HepG2 (cell line): Measurements from ENCODE around the gene ANKZF1. TPM values are rescaled to one million over a fixed set of nuclear protein-coding genes. Genes with fewer than 3 reads are reported as not detected.

Experiments
- AHR ChIP-seq: IDR thresholded peaks from 2 replicates; pipeline ENCODE4 v1.6.1; 2018; ENCODE audit warnings: missing genetic modification reagents, missing compliant biosample characterization
- BRCA1 ChIP-seq: sonication (generic); formaldehyde crosslinking; IDR thresholded peaks from 2 replicates; pipeline ENCODE4 v1.4.0; 2020; ENCODE audit warnings: missing genetic modification reagents
- FOXO1 ChIP-seq: sonication (generic); formaldehyde crosslinking; IDR thresholded peaks from 2 replicates; pipeline ENCODE4 v1.4.0; 2020; ENCODE audit warnings: missing genetic modification reagents
- GATAD2A ChIP-seq: IDR thresholded peaks from 2 replicates; pipeline ENCODE4 v1.6.1; 2016
- HCFC1 ChIP-seq: fragments of 150-350 bp; IDR thresholded peaks from 2 replicates; pipeline ENCODE4 v1.6.1; 2014; ENCODE audit warnings: low read depth, low read length
- HMG20A ChIP-seq: IDR thresholded peaks from 2 replicates; pipeline ENCODE4 v1.6.1; 2016; ENCODE audit warnings: borderline replicate concordance
- HNF4G ChIP-seq, 2 experiments: sonication (generic) in 1 of 2; formaldehyde crosslinking in 1 of 2; IDR thresholded peaks; 2 replicates each; pipeline versions ENCODE4 v1.4.0 to v1.6.1; 2011 to 2020; ENCODE audit warnings: borderline replicate concordance in 2 of 2, low read depth in 2 of 2, mild to moderate bottlenecking in 2 of 2, low read length in 1 of 2, missing genetic modification reagents in 1 of 2, moderate library complexity in 1 of 2
- HOXA5 ChIP-seq: sonication (generic); formaldehyde crosslinking; IDR thresholded peaks from 2 replicates; pipeline ENCODE4 v1.4.0; 2020; ENCODE audit warnings: missing genetic modification reagents
- KMT2A ChIP-seq: sonication (generic); formaldehyde crosslinking; IDR thresholded peaks from 2 replicates; pipeline ENCODE4 v1.4.0; 2020; ENCODE audit warnings: missing genetic modification reagents
- PRPF4 ChIP-seq: fragments of 200-400 bp; formaldehyde crosslinking; IDR thresholded peaks from 2 replicates; pipeline ENCODE4 v1.6.1; 2016; ENCODE audit warnings: low read length, low read depth; ENCODE audit not compliant: poor library complexity, severe bottlenecking
- ZSCAN22 ChIP-seq: sonication (generic); formaldehyde crosslinking; IDR thresholded peaks from 2 replicates; pipeline ENCODE4 v1.4.0; 2020; ENCODE audit warnings: mild to moderate bottlenecking, missing genetic modification reagents
- polyA plus RNA-seq, 8 experiments: library from polyadenylated mRNA; depleted of rRNA in 3 of 8; stranded (reverse) in 7 of 8; unstranded in 1 of 8; fragments of >200 nt; fragmentation: Illumina TruSeq in 4 of 8; extraction: Trizol in 4 of 8; gene quantifications; 2 replicates each; pipeline versions ENCODE4 v1.2.1 to v1.2.3, GENCODE V29; 2011 to 2016; ENCODE audit warnings: low read depth in 4 of 8, missing spikeins in 1 of 8, mixed read lengths in 1 of 8; ENCODE audit not compliant: insufficient read depth in 1 of 8
- total RNA-seq, 5 experiments: library from RNA; depleted of rRNA; stranded (reverse); fragments of >200 nt; fragmentation: Illumina TruSeq; extraction: Trizol; gene quantifications; 2 replicates each; pipeline ENCODE4 v1.2.3, GENCODE V29; 2016; ENCODE audit warnings: low read depth in 1 of 5
- TF ChIP-seq, protein P1 (sequence below): sonication (generic); formaldehyde crosslinking; IDR thresholded peaks from 2 replicates; pipeline ENCODE4 v1.4.0; 2020; ENCODE audit warnings: missing genetic modification reagents
- TF ChIP-seq, protein P2 (sequence below): sonication (generic); formaldehyde crosslinking; conservative IDR thresholded peaks from 2 replicates; pipeline ENCODE4 v1.8.0; 2022; ENCODE audit warnings: mild to moderate bottlenecking, moderate library complexity, missing genetic modification reagents
- TF ChIP-seq, protein P3 (sequence below): sonication (generic); formaldehyde crosslinking; IDR thresholded peaks from 2 replicates; pipeline ENCODE4 v1.5.0; 2020; ENCODE audit warnings: missing genetic modification reagents, mild to moderate bottlenecking, borderline replicate concordance
- TF ChIP-seq, protein P4 (sequence below): sonication (generic); formaldehyde crosslinking; IDR thresholded peaks from 2 replicates; pipeline ENCODE4 v1.8.1; 2023; ENCODE audit warnings: mild to moderate bottlenecking, missing genetic modification reagents
- TF ChIP-seq, protein P5 (sequence below): sonication (generic); formaldehyde crosslinking; IDR thresholded peaks from 2 replicates; pipeline ENCODE4 v1.4.0; 2020; ENCODE audit warnings: mild to moderate bottlenecking, missing genetic modification reagents

ANKZF1 gene
- total and polyA plus RNA-seq, 2 of the 13 experiments (the other 11 are each of a cell fraction or from before 2014, with no cell fraction given) = 25.3 to 128 TPM

DNA sequence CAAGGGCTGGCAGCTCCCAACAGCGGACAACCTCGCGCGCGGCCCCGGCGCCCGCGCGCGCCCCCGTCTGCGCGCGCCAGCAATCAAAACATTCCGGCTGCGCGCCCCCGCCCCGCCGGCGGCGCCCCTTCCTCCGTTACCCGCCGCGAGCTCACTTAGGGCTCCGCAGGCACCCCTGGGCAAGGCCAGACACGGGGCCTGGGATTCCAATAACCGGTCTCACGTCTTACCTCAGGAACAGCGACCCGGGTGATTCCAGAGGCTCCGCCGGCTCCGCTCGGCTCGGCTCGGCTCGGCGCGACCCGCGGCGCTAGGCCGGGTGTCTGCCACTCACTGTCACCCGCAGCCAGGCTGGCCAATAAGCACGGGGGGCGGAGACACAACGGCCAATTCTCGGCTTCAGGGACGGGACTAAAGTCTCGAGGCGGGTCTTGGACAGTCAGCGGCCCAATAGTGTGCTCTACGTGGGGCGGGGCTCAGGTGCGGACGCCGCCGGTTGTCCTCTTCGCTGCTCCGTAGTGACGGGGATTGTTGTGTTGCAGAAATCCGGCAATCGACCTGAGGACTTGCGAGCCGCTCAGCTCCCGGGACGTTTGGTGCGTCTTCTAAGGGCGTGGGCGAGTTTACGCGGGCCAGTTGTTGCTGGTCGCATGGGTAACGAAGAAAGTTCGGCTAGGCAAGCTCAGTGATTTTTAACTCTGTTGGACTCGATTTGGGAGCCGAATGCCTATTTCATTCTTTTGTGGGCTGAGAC is at the start of gene ANKZF1, which contains the start of gene ATG9A (continued):
- TF ChIP-seq, protein P1, sequence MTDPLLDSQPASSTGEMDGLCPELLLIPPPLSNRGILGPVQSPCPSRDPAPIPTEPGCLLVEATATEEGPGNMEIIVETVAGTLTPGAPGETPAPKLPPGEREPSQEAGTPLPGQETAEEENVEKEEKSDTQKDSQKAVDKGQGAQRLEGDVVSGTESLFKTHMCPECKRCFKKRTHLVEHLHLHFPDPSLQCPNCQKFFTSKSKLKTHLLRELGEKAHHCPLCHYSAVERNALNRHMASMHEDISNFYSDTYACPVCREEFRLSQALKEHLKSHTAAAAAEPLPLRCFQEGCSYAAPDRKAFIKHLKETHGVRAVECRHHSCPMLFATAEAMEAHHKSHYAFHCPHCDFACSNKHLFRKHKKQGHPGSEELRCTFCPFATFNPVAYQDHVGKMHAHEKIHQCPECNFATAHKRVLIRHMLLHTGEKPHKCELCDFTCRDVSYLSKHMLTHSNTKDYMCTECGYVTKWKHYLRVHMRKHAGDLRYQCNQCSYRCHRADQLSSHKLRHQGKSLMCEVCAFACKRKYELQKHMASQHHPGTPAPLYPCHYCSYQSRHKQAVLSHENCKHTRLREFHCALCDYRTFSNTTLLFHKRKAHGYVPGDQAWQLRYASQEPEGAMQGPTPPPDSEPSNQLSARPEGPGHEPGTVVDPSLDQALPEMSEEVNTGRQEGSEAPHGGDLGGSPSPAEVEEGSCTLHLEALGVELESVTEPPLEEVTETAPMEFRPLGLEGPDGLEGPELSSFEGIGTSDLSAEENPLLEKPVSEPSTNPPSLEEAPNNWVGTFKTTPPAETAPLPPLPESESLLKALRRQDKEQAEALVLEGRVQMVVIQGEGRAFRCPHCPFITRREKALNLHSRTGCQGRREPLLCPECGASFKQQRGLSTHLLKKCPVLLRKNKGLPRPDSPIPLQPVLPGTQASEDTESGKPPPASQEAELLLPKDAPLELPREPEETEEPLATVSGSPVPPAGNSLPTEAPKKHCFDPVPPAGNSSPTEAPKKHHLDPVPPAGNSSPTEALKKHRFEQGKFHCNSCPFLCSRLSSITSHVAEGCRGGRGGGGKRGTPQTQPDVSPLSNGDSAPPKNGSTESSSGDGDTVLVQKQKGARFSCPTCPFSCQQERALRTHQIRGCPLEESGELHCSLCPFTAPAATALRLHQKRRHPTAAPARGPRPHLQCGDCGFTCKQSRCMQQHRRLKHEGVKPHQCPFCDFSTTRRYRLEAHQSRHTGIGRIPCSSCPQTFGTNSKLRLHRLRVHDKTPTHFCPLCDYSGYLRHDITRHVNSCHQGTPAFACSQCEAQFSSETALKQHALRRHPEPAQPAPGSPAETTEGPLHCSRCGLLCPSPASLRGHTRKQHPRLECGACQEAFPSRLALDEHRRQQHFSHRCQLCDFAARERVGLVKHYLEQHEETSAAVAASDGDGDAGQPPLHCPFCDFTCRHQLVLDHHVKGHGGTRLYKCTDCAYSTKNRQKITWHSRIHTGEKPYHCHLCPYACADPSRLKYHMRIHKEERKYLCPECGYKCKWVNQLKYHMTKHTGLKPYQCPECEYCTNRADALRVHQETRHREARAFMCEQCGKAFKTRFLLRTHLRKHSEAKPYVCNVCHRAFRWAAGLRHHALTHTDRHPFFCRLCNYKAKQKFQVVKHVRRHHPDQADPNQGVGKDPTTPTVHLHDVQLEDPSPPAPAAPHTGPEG (CRISPR knock-in tag) = peak; percentile 76; the same call in 1 of the 2 replicates
- TF ChIP-seq HMG20A (CRISPR knock-in tag) = no peak
- peak; percentile 83 for TF ChIP-seq KMT2A (CRISPR knock-in tag)
- TF ChIP-seq ZSCAN22 = no peak
- TF ChIP-seq, protein P2, sequence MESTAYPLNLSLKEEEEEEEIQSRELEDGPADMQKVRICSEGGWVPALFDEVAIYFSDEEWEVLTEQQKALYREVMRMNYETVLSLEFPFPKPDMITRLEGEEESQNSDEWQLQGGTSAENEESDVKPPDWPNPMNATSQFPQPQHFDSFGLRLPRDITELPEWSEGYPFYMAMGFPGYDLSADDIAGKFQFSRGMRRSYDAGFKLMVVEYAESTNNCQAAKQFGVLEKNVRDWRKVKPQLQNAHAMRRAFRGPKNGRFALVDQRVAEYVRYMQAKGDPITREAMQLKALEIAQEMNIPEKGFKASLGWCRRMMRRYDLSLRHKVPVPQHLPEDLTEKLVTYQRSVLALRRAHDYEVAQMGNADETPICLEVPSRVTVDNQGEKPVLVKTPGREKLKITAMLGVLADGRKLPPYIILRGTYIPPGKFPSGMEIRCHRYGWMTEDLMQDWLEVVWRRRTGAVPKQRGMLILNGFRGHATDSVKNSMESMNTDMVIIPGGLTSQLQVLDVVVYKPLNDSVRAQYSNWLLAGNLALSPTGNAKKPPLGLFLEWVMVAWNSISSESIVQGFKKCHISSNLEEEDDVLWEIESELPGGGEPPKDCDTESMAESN (CRISPR knock-in tag) = peak; percentile 71
- TF ChIP-seq, protein P3, sequence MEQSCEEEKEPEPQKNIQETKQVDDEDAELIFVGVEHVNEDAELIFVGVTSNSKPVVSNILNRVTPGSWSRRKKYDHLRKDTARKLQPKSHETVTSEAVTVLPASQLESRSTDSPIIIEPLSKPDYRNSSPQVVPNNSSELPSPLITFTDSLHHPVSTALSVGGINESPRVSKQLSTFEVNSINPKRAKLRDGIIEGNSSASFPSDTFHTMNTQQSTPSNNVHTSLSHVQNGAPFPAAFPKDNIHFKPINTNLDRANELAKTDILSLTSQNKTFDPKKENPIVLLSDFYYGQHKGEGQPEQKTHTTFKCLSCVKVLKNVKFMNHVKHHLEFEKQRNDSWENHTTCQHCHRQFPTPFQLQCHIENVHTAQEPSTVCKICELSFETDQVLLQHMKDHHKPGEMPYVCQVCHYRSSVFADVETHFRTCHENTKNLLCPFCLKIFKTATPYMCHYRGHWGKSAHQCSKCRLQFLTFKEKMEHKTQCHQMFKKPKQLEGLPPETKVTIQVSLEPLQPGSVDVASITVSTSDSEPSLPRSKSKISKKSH = peak; percentile 90; the same call in 1 of the 2 replicates
- TF ChIP-seq HCFC1 = no peak
- 0 out of 2 replicates have a peak, but pooled peaks have one; percentile 39 for TF ChIP-seq HNF4G (IDR thresholded peaks at IDR 0.05; ENCODE audit: borderline replicate concordance, low read depth, low read length)
- no peak for TF ChIP-seq HNF4G (CRISPR knock-in tag; IDR thresholded peaks at IDR 0.05; ENCODE audit: borderline replicate concordance, low read depth)
- peak; percentile 44; the same call in 1 of the 2 replicates for TF ChIP-seq HOXA5 (CRISPR knock-in tag)
- no peak for TF ChIP-seq PRPF4
- peak; percentile 76; the same call in 1 of the 2 replicates for TF ChIP-seq AHR (CRISPR knock-in tag)
- TF ChIP-seq, protein P4, sequence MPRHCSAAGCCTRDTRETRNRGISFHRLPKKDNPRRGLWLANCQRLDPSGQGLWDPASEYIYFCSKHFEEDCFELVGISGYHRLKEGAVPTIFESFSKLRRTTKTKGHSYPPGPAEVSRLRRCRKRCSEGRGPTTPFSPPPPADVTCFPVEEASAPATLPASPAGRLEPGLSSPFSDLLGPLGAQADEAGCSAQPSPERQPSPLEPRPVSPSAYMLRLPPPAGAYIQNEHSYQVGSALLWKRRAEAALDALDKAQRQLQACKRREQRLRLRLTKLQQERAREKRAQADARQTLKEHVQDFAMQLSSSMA = peak; percentile 35; the same call in 1 of the 2 replicates
- TF ChIP-seq FOXO1 (CRISPR knock-in tag) = peak; percentile 61
- peak; percentile 52; the same call in 1 of the 2 replicates for TF ChIP-seq BRCA1 (CRISPR knock-in tag)
- peak; percentile 55 for TF ChIP-seq GATAD2A (CRISPR knock-in tag)
- TF ChIP-seq, protein P5, sequence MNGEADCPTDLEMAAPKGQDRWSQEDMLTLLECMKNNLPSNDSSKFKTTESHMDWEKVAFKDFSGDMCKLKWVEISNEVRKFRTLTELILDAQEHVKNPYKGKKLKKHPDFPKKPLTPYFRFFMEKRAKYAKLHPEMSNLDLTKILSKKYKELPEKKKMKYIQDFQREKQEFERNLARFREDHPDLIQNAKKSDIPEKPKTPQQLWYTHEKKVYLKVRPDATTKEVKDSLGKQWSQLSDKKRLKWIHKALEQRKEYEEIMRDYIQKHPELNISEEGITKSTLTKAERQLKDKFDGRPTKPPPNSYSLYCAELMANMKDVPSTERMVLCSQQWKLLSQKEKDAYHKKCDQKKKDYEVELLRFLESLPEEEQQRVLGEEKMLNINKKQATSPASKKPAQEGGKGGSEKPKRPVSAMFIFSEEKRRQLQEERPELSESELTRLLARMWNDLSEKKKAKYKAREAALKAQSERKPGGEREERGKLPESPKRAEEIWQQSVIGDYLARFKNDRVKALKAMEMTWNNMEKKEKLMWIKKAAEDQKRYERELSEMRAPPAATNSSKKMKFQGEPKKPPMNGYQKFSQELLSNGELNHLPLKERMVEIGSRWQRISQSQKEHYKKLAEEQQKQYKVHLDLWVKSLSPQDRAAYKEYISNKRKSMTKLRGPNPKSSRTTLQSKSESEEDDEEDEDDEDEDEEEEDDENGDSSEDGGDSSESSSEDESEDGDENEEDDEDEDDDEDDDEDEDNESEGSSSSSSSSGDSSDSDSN = peak; percentile 33
